AG10803 (cell line): ENCODE measurements around the gene TRIML1.

Experiments
- DNase-seq: peaks from one replicate; pipeline ENCODE4 v3.0.0; 2010; ENCODE audit warnings: low read depth
- H3K4me3 ChIP-seq: 2 replicates; pipeline ENCODE4 v1.5.1; 2011; ENCODE audit warnings: mild to moderate bottlenecking, low read length, control low read depth
- TF ChIP-seq, protein P1 (sequence below): conservative IDR thresholded peaks from 2 replicates; pipeline ENCODE4 v1.5.1; 2011; ENCODE audit warnings: mild to moderate bottlenecking, low read length, control low read depth, inconsistent platforms

TRIML1 gene

DNA sequence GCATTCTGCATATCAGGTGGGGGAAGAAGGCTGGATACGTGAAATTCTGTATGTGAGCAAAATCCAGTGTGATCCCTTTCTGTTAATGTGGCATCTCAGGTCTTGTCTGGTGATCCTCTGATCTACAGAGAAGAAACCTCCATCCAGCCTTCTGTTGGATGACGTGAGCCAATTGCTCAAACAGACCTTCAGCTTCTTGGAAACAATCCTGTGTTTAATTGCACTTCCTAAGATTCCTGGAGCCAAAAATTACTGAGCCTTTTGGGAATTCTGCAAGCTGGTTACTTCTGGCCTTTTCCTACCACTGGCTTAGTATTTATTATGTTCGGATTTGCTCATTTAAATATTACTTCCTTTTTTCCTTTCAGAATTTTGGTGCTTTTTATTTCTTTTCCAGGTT lies 51.2 kb downstream of the TRIML1 start:
- TF ChIP-seq, protein P1, sequence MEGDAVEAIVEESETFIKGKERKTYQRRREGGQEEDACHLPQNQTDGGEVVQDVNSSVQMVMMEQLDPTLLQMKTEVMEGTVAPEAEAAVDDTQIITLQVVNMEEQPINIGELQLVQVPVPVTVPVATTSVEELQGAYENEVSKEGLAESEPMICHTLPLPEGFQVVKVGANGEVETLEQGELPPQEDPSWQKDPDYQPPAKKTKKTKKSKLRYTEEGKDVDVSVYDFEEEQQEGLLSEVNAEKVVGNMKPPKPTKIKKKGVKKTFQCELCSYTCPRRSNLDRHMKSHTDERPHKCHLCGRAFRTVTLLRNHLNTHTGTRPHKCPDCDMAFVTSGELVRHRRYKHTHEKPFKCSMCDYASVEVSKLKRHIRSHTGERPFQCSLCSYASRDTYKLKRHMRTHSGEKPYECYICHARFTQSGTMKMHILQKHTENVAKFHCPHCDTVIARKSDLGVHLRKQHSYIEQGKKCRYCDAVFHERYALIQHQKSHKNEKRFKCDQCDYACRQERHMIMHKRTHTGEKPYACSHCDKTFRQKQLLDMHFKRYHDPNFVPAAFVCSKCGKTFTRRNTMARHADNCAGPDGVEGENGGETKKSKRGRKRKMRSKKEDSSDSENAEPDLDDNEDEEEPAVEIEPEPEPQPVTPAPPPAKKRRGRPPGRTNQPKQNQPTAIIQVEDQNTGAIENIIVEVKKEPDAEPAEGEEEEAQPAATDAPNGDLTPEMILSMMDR: no peak
- DNase-seq: no peak
- no peak overlapping the region for H3K4me3 ChIP-seq

- no peak for DNase-seq
- no peak overlapping the region for H3K4me3 ChIP-seq
- TF ChIP-seq, protein P1: no peak
Measured at GRCh38 chr4:188194421-188194820, 55.2 kb downstream of the TRIML1 start.

GRCh38 chr4:188195389-188195985 lies 56.2 kb downstream of the TRIML1 start:
- no peak for DNase-seq
- TF ChIP-seq, protein P1: no peak
- H3K4me3 ChIP-seq: no peak overlapping the region

DNA sequence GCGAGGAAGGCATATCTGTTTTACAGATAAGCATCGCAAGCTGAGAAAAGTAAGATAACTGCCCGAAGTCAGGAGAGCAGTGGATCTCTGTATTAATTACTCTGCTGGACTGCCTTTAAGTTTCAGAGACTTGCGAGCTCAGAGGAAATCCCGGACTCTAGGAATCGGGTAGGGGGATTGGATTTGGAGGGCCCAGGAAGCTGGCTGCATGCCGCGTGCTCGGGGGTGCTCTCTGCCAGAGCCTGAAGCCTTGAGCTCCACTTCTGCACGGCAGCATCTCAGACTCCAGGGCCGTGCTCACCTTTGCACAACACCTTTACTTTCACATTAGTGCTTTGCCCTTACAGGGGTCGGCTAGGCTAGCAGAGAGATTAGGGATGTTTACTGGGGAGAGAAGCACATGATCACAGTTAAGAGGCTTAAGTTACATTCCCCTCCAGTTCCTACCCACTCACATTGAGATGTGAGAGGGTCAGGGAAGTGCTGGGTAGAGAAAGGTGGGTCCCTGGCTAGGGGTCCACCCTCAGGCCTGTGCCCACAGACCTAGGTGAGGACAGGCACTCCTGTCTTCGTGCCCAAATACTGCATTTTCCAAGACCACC lies 57.0 kb downstream of the TRIML1 start:
- DNase-seq: no peak
- TF ChIP-seq, protein P1: no peak
- H3K4me3 ChIP-seq: no peak overlapping the region
